ENCODE results near the gene RPL23. TPM values are rescaled to one million over a fixed set of nuclear protein-coding genes. Genes with fewer than 3 reads are reported as not detected.

Gene RPL23
- total RNA-seq, result 1,226 and 1,441 TPM in 2 replicates

DNA sequence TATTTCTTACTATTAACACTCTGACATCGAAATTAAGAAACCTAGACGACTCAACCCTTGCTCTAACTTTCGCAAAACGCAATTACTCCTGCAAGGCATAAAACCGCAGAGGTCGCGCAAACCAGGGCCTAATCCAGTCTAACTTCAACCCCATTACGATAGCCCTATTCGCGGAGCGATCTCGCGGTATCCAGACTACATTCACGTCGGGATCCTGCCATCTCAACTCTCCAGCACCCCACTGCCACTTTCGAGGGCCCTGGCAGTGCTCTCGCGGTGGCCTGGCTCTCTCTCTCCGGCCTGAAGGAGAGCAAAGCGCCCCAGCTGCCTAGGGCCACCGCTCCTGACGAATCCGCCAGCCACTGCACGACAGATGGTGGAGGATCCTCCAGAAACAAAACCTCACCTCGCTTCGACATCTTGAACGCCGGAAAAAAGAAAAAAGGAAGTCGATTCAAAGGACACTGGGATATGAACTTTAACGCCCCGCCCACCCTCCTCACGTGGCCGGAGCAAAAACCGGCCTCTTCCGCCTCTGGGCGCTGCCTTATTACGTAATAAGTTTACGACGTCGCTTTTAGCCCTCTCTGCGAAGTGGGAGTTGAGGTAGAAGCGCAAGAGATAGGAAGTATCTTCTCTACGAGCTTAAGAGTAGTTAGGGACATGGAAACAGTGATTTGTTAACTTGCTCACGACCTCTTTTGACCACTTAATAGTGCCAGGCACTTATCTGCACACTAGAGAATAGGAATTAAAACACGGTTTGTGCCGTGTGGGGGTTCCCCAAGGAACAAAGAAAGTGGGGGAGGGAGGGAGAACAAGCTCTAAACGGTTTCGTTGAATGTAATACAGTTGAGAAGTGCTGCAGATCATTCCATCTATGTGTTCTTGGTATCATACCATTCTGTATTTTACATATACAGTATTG, at the start of gene RPL23:
Gene RPL23 (minus strand): TSS at position 430 of the 928 bp plus-strand sequence. CDS start 11 bp downstream, at position 419.

DNA sequence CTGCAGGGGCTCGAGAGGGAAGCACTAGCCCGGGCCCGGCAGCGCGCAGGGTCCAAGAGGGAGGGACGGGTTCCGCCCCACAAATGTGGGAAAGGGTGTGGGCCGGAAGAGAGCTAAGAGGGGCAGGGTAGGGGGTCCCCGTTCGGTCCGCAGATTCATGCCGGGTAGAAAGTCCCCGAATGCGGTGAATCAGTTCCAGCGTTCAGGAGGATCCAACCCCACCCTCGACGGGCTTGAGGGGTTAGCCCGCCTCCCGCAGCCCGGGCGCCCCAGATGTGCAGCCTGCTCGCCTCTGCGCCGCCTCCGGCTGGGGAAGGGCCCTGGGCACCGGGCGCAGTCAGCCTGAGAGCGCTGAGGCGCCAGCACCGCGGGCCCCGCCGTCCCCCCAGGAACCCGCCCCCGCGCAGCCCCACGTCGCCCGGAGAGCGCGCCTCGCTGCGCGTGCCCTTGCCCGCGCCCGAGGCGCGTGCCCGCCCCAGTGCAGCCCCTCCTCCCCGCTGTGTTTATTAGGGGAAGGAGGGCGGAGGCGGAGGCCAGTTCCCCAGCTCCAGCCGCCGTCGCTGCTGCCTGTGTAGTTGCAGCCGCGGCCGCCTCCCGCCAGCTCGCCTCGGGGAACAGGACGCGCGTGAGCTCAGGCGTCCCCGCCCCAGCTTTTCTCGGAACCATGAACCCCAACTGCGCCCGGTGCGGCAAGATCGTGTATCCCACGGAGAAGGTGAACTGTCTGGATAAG, 16.2 kb upstream of the RPL23 start, which contains the start of gene LASP1:
Gene LASP1 (plus strand): TSS at position 533 of the 733 bp plus-strand sequence. CDS start 132 bp downstream, at position 665.

DNA sequence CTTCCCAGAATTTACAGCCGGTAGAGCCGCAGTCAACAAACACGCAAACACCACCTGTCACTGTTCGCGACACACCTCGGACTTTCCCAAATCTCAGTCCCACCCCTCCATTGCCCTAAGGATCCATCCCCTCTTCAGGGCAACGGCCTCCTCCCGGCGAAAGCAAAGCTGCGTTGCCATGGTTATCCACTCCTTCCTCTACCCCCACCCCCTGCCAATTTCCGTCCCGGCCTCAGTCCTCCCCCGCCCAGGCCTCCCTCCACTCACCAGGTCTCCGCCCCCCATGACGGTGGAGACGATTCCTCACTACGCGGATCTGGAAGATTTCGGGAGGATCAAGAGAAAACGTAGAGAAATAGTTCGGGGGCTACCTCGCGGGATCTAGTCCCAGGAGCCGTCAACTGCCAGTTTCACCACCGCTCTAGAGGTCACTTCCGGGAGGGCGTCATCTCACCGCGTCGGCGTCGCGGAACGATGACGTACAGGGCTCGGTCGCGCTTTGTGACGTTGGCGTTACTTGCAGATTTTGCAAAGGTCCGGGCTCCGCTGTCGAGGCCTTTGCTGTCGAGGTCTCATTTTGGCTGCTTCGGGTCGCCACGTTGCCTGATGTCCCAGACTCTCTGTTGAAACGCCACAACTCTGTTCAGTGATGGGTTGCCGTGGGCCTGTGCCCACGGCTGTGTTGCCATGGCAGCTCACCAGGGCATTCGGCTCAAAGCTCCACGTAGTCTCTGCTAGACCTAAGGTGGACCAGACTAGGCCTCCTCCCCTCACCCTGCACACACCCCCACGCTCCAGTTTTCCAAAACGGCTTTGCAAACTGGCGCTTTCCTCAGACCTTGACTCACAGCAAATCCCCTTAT, 28.4 kb downstream of the RPL23 start, which contains the start of gene CWC25:
Gene CWC25 (minus strand): TSS at position 423 of the 863 bp plus-strand sequence. CDS start 138 bp downstream, at position 285.

DNA sequence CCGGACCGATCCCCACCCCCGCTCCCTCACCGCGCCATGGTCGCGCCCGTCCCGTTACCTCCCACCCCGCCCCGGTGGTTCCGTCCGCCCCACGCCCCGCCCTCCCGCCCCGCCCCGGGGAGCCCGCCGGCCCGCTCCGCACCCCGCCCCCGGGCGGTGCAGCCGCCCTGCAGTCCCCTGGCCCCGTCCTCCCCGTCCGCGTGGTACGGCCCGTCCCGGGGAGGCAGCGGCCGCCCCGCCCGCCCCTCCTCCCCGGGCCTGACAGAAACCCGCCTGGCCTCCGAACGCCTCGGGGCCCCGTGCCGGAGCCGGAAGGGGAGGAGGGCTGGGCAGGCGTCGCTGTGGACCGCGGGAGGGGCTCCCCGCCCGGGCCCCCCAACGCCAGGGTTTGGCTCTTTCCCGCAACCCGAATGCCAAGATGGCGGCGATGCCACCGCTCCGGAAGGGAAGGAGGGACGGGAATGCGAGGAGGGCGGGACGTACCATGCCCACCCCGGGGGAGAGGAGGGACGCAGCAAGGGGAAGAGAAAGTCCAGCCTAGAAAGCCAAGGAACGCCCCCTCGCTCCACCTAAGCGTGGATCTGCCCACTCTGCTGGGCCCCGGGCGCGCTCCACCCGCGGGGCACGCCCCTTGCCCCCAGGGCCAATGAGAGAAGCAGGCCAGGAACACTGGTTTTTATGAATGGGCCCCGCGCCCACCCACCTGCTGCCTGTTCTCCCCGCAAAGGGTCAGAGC, 53.9 kb downstream of the RPL23 start, which contains the start of gene PIP4K2B:
Gene PIP4K2B (minus strand): TSS at position 56 of the 736 bp plus-strand sequence. CDS start 132 bp downstream, outside the sequence.

Small RNAs within 50 kb of the gene (small RNA-seq; reads per million reads assigned to genes)
- not detected for gene MIR4727
- gene SNORA21, result not detected
- not detected for gene SNORA21B

Other genes starting within 250 kb of the RPL23 start
- under 0.01 and 0.11 TPM in 2 replicates for gene SRCIN1, start 247.8 kb downstream of the RPL23 start, total RNA-seq
- gene EPOP, start 178.8 kb downstream of the RPL23 start, total RNA-seq, result 1.1 and 1.7 TPM in 2 replicates
- 27.1 and 30.6 TPM in 2 replicates for gene MLLT6, start 148.4 kb downstream of the RPL23 start, total RNA-seq
- gene CISD3, start 123.4 kb downstream of the RPL23 start, total RNA-seq, result 3.8 and 4.6 TPM in 2 replicates
- gene PCGF2, start 105.4 kb downstream of the RPL23 start, total RNA-seq, result 3.5 and 3.8 TPM in 2 replicates
- gene PSMB3, start 101.0 kb downstream of the RPL23 start, total RNA-seq, result 236 and 243 TPM in 2 replicates
- gene PIP4K2B, start 54.2 kb downstream of the RPL23 start, total RNA-seq, result 42.5 and 42.6 TPM in 2 replicates
- gene CWC25, start 28.4 kb downstream of the RPL23 start, total RNA-seq, result 11.6 and 13.1 TPM in 2 replicates
- gene LASP1, start 16.3 kb upstream of the RPL23 start, total RNA-seq, result 140 and 177 TPM in 2 replicates
- gene FBXO47, start 113.7 kb upstream of the RPL23 start, total RNA-seq, result 0.13 TPM in 1 of 2 replicates, not detected in the other

All from articular chondrocyte of knee joint (primary cell).